Activated CD4-positive, alpha-beta T cell treated with anti-CD3 and anti-CD28 coated beads, Interleukin-2, Interleukin-6, amounts not matched to agents 100 ng/mL and 50 ng/mL, durations not matched to agents 16 hours and 8 hours (primary cell): ENCODE data around the gene LCN15.
"Not testable (repeated sequence)": the region's sequence is repeated elsewhere in the genome, so short reads cannot be mapped to it uniquely, and the experiment has no call there.

Experiments used
- DNase-seq: peaks from one replicate; pipeline ENCODE4 v3.0.0-alpha.2; 2020

The LCN15 gene

DNA sequence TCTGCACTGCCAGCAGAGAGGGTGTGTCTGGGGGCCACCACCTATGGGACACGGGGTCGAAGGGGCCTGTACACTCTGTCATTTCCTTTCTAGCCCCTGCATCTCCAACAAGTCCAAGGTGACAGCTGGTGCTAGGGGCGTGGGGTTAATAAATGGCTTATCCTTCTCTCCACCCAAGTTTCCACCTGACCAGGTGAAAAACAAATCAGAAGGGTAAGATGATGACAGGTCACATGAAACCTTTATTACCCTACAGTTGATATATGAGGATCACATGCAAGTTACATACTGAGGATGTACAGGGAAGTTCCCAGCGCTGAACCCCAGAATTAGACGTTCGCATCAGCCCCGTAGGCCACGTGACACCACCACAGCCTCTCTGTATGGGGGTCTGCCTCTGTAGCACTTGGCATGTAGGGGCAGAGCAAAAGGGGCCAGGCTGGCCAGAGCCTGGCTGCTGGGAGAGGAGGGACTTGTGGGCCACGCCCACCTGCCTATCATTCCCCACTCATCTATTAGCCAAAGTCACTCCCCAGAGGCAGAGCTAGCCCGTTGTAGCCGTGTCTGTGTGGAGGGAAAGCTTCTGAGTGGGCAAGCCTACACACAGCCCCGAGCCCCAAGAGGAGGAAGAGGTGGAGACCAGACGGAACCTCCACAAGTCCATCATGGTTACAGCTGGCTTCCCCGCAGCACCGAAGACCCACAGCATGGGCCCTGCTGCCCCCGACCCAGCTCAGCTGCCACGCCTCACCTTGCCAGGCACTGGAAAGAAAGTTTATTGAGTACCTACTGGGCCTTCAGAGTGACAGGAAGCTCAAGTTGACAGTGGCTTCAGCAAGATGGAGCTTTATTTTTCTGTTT lies 29.0 kb upstream of the LCN15 start:
- DNase-seq = no peak

GRCh38 chr9:136792321-136793085 lies 28.2 kb upstream of the LCN15 start:
- no peak for DNase-seq

GRCh38 chr9:136791516-136792276 lies 27.4 kb upstream of the LCN15 start:
- peak; percentile 78 for DNase-seq

DNA sequence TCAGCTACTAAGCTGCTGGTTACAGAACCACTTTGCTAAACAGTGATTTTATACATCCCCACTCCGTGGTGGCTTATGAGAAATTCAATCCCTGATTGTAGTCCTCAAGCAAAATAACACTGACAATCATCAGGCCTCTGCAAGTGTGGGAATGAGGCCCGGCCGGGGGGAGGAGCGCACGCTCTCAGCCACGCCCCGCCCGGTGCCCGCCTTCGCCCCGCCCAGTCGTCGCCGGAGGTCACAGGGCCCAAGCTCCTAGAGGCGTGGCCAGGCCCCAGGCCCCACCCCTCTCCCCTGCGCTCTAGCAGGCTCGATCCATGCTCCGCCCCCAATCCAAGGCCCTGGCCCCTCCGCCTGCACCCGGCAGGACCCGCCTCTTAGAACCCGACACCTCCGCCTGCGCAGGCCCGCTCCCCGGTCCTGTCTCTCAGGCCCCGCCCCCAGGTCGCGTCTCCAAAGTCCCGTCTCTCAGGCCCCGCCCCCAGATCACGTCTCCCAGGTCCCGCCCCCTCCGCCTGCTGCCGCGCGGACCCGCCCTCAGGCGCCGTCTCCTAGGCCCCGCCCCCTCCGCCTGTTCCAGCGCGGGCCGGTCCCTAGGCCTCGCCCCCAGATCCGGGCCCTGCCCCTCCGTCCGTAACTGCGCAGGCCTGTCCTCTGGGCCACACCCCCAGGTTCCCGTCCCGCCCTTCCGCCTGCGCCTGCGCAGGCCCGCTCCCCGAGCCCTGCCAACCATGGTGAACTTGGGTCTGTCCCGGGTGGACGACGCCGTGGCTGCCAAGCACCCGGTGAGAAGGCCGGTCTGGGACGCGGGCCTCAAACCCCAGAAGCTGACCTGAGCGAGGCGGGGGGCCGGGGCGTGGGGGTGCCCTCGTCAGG lies 26.6 kb upstream of the LCN15 start, which contains the start of gene TMEM141:
TSS of gene TMEM141 (plus strand) at position 705 of the 876 bp plus-strand sequence. CDS start at position 732, 27 bp downstream.
- DNase-seq = peak; percentile 100

GRCh38 chr9:136789523-136789937 lies 25.2 kb upstream of the LCN15 start:
- no peak for DNase-seq

GRCh38 chr9:136788644-136789522 lies 24.6 kb upstream of the LCN15 start:
- DNase-seq = not testable (repeated sequence)

DNA sequence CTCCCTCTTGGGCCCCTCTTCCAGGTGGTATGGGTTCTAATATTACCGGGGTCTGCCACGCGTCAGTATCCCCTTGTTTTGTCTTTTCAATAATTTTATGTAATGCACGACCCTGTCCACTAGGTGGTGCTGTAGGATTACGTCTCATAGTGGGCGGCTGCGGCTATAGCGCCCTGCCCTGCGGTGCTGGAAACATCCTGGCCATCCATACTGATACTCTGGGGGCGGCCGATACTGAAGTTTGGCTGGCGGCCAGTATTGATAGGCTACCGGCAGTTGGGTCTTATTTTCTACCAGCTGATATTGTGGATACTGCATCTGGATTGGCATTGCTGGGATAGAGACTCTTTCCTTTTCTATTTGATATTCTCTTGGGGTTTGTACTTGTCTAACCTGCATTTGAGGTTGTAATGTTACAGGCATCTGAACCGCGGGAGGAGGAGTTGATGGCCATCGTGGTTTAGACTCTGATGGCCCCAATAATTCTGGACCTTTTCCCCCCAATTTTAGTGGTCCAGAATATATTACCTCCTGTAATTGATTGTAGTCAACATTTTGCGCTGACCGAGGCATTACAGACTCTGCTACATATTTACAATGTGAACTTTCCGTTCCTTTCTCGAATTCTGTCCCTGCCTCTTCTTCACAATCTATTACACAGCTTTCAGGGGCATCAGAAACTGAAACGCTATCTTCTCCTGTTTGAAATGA lies 23.5 kb upstream of the LCN15 start:
- DNase-seq = peak; percentile 90

DNA sequence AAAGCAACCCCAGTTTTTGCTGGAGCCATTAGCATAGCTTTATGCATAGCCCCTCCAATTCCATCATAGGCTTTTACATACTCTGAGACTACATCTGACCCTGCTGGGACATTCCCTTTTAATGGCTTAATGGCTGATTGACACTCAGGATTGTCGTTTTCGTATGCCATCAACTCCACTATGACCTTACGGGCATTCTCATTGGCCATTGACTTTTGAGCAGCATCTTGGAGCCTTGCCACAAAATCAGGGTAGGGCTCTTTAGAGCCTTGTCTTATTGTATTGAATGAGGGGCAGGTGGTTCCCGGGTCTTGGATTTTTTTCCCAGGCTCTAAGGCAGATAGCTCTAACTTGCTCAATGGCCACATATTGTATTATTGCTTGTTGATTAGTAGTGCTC lies 22.7 kb upstream of the LCN15 start:
- not testable (repeated sequence) for DNase-seq

GRCh38 chr9:136786451-136786850 lies 22.1 kb upstream of the LCN15 start:
- no peak for DNase-seq

DNA sequence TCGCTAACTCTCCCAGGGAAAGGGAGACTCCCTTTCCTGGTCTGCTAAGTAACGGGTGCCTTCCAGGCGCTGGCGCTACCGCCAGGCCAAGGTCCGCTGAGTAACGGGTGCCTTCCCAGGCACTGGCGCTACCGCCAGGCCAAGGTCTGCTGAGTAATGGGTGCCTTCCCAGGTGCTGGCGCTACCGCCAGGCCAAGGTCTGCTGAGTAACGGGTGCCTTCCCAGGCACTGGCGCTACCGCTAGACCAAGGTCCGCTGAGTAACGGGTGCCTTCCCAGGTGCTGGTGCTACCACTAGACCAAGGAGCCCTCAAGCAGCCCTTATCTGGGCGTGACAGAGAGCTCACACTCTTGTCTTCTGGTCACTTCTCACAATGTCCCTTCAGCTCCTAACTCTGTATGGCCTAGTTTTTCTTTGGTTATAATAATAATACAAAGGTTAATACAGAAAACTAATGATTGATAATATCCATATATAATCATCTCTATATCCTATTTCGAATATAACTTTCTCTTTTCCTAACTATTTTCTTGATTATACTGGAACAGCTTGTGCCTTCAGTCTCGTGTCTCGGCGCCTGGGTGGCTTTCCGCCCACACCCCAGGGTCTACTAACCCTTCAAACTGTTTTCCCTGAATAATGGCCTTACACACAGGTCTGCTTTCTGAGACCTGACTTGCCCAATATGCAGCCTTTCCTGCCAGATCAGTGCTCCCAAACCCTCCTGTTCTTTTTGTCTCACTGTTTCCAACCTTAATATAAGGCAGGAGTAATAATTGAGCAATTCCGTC lies 21.4 kb upstream of the LCN15 start:
- not testable (repeated sequence) for DNase-seq

DNA sequence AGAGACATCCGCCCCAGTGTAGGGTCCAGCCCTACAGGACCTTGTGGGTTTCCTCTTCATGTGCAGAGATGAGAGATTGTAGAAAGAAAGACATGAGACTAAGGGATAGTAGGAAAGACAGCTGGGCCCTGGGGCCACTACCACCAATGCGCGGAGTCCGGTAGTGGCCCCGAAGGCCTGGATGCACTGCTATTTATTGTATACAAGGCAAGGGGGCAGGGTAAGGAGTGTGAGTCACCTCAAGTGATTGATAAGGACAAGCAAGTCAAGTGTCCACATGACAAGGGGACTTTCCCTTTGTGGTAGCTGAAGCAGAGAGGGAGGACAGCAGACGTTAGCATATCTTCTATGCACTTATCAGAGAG lies 20.7 kb upstream of the LCN15 start:
- peak; percentile 49 for DNase-seq

- DNase-seq = peak; percentile 41
These were observed 20.1 kb upstream of the LCN15 start for GRCh38 chr9:136784249-136784996.

DNA sequence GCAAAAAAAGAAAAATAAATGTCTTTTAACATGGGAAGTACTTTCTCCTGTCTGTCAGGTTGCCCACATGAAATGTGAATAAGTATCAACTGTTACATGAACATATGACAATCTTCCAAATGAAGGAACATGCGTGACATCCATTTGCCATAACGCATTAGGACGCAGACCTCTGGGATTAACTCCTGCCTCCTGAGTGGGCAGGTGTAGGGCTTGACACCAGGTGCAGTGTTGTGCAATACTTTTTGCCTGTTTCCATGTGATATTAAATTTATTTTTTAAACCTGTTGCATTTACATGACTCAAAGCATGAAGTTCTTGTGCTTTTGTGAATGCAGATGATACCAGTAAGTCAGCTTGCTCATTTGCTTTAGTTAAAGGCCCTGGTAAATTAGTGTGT lies 18.1 kb upstream of the LCN15 start:
- DNase-seq = no peak

- no peak for DNase-seq
These were observed 15.5 kb upstream of the LCN15 start for GRCh38 chr9:136779808-136780207.

GRCh38 chr9:136777359-136777758 lies 13.0 kb upstream of the LCN15 start:
- DNase-seq = no peak

DNA sequence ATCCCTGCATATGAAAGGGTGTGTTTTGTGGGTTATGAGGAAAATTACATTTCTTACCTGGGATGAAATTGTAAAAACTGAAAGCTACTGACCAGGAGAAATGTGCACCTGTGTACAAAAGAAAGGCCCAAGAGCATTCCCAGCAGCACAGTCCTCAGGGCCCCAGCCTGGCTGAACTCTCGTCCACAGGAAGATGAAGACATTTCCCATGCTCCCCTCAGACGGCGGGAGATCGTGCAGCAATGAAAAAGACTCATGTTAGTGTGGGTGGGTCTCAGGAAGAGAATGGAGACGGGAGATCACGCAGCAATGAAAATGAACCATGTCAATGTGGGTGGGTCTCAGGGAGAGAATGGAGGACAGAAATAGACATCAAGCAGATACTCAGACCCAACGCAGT lies 12.6 kb upstream of the LCN15 start:
- no peak for DNase-seq

DNA sequence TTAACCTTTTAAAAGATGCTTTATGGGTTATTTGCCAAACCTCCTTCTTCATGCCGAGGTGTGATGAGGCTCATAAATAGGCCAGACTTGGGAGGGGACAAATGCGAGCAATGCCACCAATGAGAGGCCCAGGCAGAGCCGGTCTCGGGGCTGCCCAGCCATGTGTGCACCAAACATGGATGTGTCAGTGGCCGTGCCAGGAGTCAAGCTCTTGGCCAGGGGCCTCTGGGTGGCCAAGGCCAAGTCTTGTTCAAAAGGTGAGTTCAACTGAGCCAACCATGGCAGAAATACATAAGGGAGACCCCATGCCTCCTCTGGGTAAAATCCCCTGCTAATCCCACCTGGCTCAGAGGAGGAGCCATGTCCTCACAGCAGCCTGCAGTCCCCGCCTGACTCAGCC lies 10.9 kb upstream of the LCN15 start:
- no peak for DNase-seq

DNA sequence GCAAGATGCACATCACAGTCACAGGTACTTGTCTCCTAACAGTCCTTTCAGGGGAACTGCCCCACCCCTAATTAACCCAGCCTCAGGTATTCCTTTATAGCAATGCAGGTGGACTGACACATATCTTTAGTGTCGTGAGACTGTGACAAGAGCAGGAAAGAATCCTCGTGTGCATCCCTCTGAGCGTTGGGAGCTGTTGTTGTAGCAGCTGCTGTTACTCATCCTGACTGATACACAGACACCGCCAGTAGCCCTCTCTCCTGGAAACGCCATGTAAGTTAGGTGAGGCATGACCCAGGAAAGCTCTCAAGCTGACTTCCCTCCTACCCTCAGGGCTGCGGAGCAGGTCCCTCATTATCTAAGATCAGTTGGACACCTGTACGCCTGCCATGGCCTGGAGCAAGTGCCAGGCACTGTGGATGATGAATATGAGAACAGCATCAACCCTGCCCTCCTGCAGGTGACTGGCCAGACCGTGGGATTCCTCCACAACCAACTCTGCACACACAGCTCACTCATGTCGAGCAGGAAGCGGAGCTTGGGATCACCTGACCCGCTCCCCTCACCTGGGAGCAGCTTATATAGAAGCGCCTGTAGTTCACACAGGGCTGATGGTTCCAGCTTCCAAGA lies 10.2 kb upstream of the LCN15 start:
- DNase-seq = no peak
